Heart left ventricle (tissue), 16 donors: ENCODE measurements around the gene TP53RK. TPM values are rescaled to one million over a fixed set of nuclear protein-coding genes. Genes with fewer than 3 reads are reported as not detected.
"Not testable (repeated sequence)": the region's sequence is repeated elsewhere in the genome, so short reads cannot be mapped to it uniquely, and the experiment has no call there.

Experiments used
- ATAC-seq, 4 donors: fragments of 200-7000 bp; cut with Tn5 transposase; one replicate each; pipeline ENCODE4 v1.9.1; 2020 to 2022; ENCODE audit warnings: moderate library complexity in 4 of 4, mild to moderate bottlenecking in 3 of 4, moderate number of reproducible peaks in 1 of 4
- DNase-seq, 5 donors: peaks; one replicate each; pipeline ENCODE4 v3.0.0-alpha.2; 2020
- H3K27ac ChIP-seq, 12 donors: fragments of 200-600 bp; sonication (generic) in 4 of 12; one replicate each; pipeline versions ENCODE4 v1.5.0 to v1.8.0; 2016 to 2022; ENCODE audit warnings: mild to moderate bottlenecking in 2 of 12
- H3K27me3 ChIP-seq, 9 donors: fragments of 200-600 bp; sonication (generic) in 2 of 9; one replicate each; pipeline versions ENCODE4 v1.5.1 to v1.8.0; 2016 to 2022; ENCODE audit warnings: mild to moderate bottlenecking in 3 of 9
- H3K36me3 ChIP-seq, 9 donors: fragments of 200-600 bp; sonication (generic) in 2 of 9; one replicate each; pipeline versions ENCODE4 v1.5.0 to v1.8.0; 2018 to 2022; ENCODE audit warnings: mild to moderate bottlenecking in 2 of 9
- H3K4me1 ChIP-seq, 12 donors: fragments of 200-600 bp; sonication (generic) in 4 of 12; one replicate each; pipeline versions ENCODE4 v1.5.0 to v1.8.0; 2016 to 2022; ENCODE audit warnings: mild to moderate bottlenecking in 3 of 12
- H3K4me3 ChIP-seq, 12 donors: fragments of 200-600 bp; sonication (generic) in 4 of 12; one replicate each; pipeline versions ENCODE4 v1.5.0 to v1.8.0; 2017 to 2022; ENCODE audit warnings: mild to moderate bottlenecking in 9 of 12, moderate library complexity in 4 of 12
- H3K9me3 ChIP-seq, 12 donors: fragments of 200-600 bp; sonication (generic) in 4 of 12; one replicate each; pipeline versions ENCODE4 v1.5.0 to v1.8.0; 2016 to 2022; ENCODE audit warnings: mild to moderate bottlenecking in 1 of 12
- CTCF ChIP-seq, 12 donors: fragments of 200-600 bp; sonication (generic) in 4 of 12; IDR thresholded peaks; one replicate each; pipeline versions ENCODE4 v1.5.0 to v1.8.0; 2018 to 2022; ENCODE audit warnings: antibody characterized with exemption in 12 of 12, mild to moderate bottlenecking in 5 of 12
- POLR2A ChIP-seq, 2 donors: fragments of 450-650 bp; IDR thresholded peaks; one replicate each; pipeline ENCODE4 v1.6.1; 2017; ENCODE audit warnings: antibody characterized with exemption in 2 of 2, mild to moderate bottlenecking in 2 of 2, moderate library complexity in 2 of 2
- WGBS, 4 donors: extraction: QIAGEN DNeasy Blood & Tissue Kit in 2 of 4; methylation state at CpG; one replicate each; pipeline versions ENCODE4 v1.1.5 to v1.1.7; 2013 to 2018; 5-methylcytosine and 5-hydroxymethylcytosine counted together
- intact Hi-C, 10 donors: fragments of 100-400 bp; cut with DNase I; formaldehyde crosslinking; loops; one replicate each; pipeline versions ENCODE4 v1.11.1 to v1.14.2; 2022
- polyA plus RNA-seq, 2 donors: library from polyadenylated mRNA; stranded (reverse); fragments of 200-250 nt; gene quantifications; one replicate each; pipeline ENCODE4 v1.2.3, GENCODE V29; 2013
- total RNA-seq, 9 donors: library from RNA; depleted of rRNA in 2 of 9; stranded (reverse); fragments of >200 nt in 2 of 9; fragmentation: NEBNext Ultra II Directional in 3 of 9; extraction: Animal tissue kit (Norgen Biotek cat#: 25700) in 3 of 9; gene quantifications; one replicate each; pipeline versions ENCODE4 v1.1.0 to v1.2.4, GENCODE V29; 2016 to 2023
- donor health status: ischemic (EF 13 %, LVEDD 7.1; RV severe dilation, severe dysfunction).
- donor health status: healthy with polysubstance abuse.
- donor health status: DM: no; HTN: yes; CAD: no.
- donor health status: DM: no; HTN: no; CAD: no.
- donor health status: ischemic (EF 25% LVEDD 6.9; RV normal size, moderate dysfunction).
- donor health status: ischemic (EF 25% LVEDD 5.7; RV mildly dilated, moderate dysfunction).
- donor health status: healthy.
- donor health status: DM: yes; HTN: yes; CAD: no.
- donor health status: ischemic (EF 35%, LVEDD 5.7; RV mildly dilated, moderate dysfunction).
- donor health status: nonischemic (EF 11% LVEDD 7.7; RV severe dilation, severe dysfunction).
- donor health status: DM: yes; HTN: yes; CAD: no.
- donor health status: PGD.
- donor health status: ischemic (EF 29% LVEDD 5.4; RV normal size, mild dysfunction).
- donor health status: nonischemic (EF 23%, LVEDD 6.1; RV moderate dilation, normal function).

The TP53RK gene
- total and polyA plus RNA-seq, 11 donors, result 5.0 to 10.8 (median 7.9) TPM

GRCh38 chr20:46677608-46678007 is 11.6 kb downstream of the TP53RK start:
- TF ChIP-seq POLR2A (IDR thresholded peaks at IDR 0.05) (no peak), CTCF (IDR thresholded peaks at IDR 0.05) (no peak)
- DNase-seq (no peak), ATAC-seq (no peak)
- H3K4me1 ChIP-seq, result peaks cover 0 to 14% (median 4%) of the 10 kb centered on the region in 12 donors
- intact Hi-C loops, result no loop called here
- H3K36me3 ChIP-seq, result no peaks in the 10 kb centered on the region
- no peaks in the 10 kb centered on the region for H3K27me3 ChIP-seq
- peaks cover 0 to 6% (median 0%) of the 10 kb centered on the region in 12 donors for H3K9me3 ChIP-seq
- H3K27ac ChIP-seq, result no peak overlapping the region
- no peak overlapping the region for H3K4me3 ChIP-seq
- WGBS, 4 donors, result 88 to 95% (median 93%) methylated on average over 5 of the region's 5 CpGs

- DNase-seq, H3K27ac ChIP-seq, H3K4me1 ChIP-seq, intact Hi-C loops, H3K36me3 ChIP-seq, H3K27me3 ChIP-seq, ATAC-seq, H3K4me3 ChIP-seq: not testable (repeated sequence)
- H3K9me3 ChIP-seq, result peaks cover 0 to 12% (median 0%) of the 10 kb centered on the region in 12 donors
- 92 to 96% (median 94%) methylated on average over 8 to 13 of the region's 14 CpGs for WGBS, 4 donors
Observed at GRCh38 chr20:46676649-46677316, 12.5 kb downstream of the TP53RK start.

GRCh38 chr20:46674253-46675083 is 14.8 kb downstream of the TP53RK start:
- no peaks in the 10 kb centered on the region for H3K36me3 ChIP-seq
- intact Hi-C loops, result no loop called here
- no peak for DNase-seq
- no peak overlapping the region for H3K27ac ChIP-seq
- no peak overlapping the region for H3K4me3 ChIP-seq
- TF ChIP-seq CTCF (IDR thresholded peaks at IDR 0.05) (no peak), POLR2A (IDR thresholded peaks at IDR 0.05) (no peak)
- H3K9me3 ChIP-seq, result peaks cover 0 to 35% (median 5%) of the 10 kb centered on the region in 12 donors
- no peak for ATAC-seq
- WGBS, 4 donors, result 68 to 85% (median 75%) methylated on average over 14 of the region's 14 CpGs
- H3K27me3 ChIP-seq, result no peaks in the 10 kb centered on the region
- no peaks in the 10 kb centered on the region for H3K4me1 ChIP-seq

GRCh38 chr20:46673394-46674252 is 15.6 kb downstream of the TP53RK start:
- DNase-seq (no peak), ATAC-seq (no peak)
- intact Hi-C loops, result no loop called here
- H3K27me3 ChIP-seq, result no peaks in the 10 kb centered on the region
- 85 to 91% (median 87%) methylated on average over 11 of the region's 11 CpGs for WGBS, 4 donors
- H3K4me3 ChIP-seq, result no peak overlapping the region
- no peaks in the 10 kb centered on the region for H3K4me1 ChIP-seq
- H3K36me3 ChIP-seq, result no peaks in the 10 kb centered on the region
- no peak overlapping the region for H3K27ac ChIP-seq
- TF ChIP-seq POLR2A (IDR thresholded peaks at IDR 0.05), result no peak
- TF ChIP-seq CTCF (IDR thresholded peaks at IDR 0.05), result no peak
- peaks cover 0 to 38% (median 5%) of the 10 kb centered on the region in 12 donors for H3K9me3 ChIP-seq
